GM21367 (cell line): Measurements from ENCODE around the gene HES4.

Source experiments
- ATAC-seq: cut with Tn5 transposase; IDR thresholded peaks from one replicate; pipeline ENCODE4 v1.9.1; 2021; ENCODE audit not compliant: unreplicated experiment

HES4 gene

DNA sequence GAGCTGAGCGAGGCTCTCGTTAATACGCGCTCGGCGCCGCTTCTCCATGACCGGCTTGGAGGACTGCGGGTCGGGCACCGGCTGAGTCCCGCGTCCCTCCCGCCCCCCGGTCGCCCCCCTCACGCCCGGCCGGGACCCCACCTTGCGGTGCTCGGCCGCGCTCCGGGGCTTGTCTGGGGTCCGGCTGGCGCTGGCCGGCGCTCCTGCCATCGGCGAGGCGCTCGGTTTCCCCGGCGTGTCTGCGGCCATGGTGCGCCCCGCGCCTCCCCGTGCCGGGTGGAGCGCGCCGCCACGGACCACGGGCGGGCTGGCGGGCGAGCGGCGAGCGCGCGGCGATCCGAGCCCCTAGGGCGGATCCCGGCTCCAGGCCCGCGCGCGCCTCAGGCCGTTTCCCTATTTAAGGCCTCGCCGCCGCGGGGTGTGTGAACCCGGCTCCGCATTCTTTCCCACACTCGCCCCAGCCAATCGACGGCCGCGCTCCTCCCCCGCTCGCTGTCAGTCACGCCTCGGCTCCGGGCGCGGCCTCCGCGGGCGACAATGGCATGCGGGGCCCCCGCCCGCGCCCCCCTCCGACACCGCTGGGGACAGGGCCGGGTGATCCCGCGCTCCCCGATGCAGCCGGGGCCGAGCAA is at the start of gene HES4:
HES4 (minus strand) TSS at position 373 of the 632 bp plus-strand sequence; CDS start at position 249, 124 bp downstream.
- ATAC-seq: no peak

GRCh38 chr1:1048765-1049164 is 48.9 kb upstream of the HES4 start:
- ATAC-seq: no peak

- ATAC-seq: no peak
Measured at GRCh38 chr1:1047963-1048362, 48.1 kb upstream of the HES4 start.

- ATAC-seq: no peak
Measured at GRCh38 chr1:1047407-1047806, 47.5 kb upstream of the HES4 start.

DNA sequence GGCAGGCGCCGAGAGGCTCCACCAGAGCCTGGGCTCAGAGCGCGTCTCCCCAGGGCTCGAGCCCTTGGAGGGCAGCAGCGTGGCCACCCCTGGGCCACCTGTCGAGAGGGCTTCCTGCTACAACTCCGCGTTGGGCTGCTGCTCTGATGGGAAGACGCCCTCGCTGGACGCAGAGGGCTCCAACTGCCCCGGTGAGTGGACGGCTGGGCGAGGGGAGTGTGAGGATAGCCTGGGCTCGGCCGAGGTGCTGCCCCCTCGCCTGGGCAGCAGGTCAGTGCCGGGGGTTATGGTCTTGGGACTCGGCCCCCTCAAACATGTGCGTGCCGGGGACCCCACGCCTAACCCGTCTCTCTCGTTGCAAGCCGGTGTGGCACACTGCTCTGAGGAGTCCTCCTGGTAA is 46.9 kb upstream of the HES4 start:
- ATAC-seq: no peak

DNA sequence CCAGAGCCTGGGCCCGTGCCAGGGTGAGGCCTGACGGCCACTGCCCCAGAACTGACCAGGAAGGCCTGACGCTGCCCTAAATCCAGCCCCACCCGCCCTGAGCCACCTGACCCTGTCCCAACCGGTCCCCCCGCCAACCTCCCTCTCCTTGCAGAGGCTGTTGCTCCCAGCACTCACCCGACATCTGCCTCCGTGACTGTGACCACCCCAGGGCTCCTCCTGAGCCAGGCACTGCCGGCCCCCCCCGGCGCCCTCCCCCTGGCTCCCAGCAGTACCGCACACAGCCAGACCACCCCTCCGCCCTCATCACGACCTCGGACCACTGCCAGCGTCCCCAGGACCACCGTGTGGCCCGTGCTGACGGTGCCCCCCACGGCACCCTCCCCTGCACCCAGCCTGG is 46.3 kb upstream of the HES4 start:
- ATAC-seq: no peak

- ATAC-seq: no peak
Measured at GRCh38 chr1:1045129-1045528, 45.2 kb upstream of the HES4 start.

GRCh38 chr1:1044455-1045078 is 44.7 kb upstream of the HES4 start:
- ATAC-seq: no peak

DNA sequence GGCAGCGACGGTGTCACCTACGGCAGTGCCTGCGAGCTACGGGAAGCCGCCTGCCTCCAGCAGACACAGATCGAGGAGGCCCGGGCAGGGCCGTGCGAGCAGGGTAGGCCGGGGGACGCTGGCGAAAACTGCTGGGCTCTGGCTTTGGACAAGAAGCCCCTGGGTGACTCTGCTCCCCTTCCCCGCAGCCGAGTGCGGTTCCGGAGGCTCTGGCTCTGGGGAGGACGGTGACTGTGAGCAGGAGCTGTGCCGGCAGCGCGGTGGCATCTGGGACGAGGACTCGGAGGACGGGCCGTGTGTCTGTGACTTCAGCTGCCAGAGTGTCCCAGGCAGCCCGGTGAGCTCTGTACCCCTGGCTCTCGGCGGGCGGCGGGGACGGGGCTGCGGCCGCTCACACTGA is 44.0 kb upstream of the HES4 start:
- ATAC-seq: no peak

DNA sequence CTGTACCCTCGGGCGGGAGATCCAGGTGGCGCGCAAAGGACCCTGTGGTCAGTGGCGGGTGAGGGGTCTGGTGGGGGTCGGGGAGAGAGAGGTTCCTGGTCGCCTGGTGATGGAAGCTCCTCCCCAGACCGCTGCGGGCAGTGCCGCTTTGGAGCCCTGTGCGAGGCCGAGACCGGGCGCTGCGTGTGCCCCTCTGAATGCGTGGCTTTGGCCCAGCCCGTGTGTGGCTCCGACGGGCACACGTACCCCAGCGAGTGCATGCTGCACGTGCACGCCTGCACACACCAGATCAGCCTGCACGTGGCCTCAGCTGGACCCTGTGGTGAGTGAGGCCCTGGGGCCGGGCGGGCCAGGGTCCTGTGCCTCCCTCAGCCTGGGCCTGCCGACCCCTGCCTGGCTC is 43.5 kb upstream of the HES4 start:
- no peak for ATAC-seq

- ATAC-seq: no peak
Measured at GRCh38 chr1:1042835-1043234, 42.9 kb upstream of the HES4 start.

- ATAC-seq: no peak
Measured at GRCh38 chr1:1041873-1042272, 42.0 kb upstream of the HES4 start.

DNA sequence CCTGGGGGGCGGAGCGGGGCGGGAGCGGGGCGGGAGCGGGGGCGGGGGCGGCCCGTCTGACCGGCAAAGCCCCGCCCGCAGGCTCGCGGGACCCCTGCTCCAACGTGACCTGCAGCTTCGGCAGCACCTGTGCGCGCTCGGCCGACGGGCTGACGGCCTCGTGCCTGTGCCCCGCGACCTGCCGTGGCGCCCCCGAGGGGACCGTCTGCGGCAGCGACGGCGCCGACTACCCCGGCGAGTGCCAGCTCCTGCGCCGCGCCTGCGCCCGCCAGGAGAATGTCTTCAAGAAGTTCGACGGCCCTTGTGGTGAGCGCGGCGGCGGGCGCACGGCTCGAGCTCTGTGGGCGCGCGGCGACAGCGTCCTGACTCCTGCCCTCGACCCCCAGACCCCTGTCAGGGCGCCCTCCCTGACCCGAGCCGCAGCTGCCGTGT is 41.2 kb upstream of the HES4 start:
- ATAC-seq: no peak

DNA sequence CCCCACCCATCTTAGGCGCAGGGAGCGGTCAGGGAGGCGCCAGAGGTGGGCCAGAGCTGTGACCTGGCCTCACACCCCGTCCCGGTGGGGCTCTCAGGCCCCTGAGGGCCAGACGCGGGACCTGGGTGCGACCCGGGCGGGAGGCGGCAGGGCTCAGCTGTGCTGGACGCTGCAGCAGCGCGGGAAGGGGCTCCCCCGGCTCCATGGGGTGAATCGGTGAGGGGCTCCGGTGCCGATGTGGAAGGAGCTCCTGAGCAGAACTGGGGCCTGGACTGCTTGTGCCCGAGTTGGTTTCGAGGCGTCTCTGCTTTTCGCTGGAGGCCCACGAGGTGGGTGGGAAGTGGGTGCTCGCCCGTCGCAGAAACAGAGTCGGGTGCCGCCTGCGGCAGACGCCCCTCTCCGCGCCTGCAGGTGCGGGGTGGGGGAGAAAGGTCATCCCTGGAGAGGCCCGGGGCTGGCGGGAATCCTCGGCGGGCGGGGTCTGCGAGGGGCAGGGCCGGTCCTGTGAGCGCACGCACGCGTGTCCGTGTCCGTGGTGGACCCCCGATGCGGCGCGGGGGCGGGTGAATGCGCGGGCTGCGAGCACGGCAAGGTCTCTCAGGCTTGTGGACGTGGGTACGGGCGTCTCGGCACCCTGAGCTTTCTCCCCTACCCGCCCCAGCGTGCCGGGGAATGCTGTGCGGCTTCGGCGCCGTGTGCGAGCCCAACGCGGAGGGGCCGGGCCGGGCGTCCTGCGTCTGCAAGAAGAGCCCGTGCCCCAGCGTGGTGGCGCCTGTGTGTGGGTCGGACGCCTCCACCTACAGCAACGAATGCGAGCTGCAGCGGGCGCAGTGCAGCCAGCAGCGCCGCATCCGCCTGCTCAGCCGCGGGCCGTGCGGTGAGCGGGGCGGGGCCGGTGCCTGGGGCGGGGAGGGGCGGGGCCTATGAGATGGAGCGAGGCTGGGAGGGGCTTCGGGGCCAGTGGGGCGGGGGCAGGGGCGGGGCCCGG is 40.4 kb upstream of the HES4 start:
- no peak for ATAC-seq

GRCh38 chr1:1039145-1039910 is 39.4 kb upstream of the HES4 start:
- ATAC-seq: no peak

DNA sequence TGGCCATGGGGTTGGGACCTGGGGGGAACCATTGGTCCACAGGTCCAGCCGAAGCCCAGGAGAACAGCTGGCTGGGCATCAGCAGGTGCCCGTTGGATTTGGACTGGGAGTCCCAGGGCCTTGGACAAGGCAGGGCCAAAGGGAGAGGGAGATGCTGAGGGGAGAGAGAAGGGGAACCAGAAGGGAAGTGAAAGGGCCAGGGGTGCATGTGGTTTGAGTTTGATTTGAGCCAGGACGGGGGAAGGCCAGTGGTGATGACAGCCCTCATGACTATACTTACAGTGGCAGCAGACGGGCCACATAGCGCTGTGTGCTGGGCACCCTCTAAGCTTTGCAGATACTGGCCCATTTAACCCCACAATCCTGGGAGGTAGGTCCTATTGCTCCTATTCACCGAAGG is 38.8 kb upstream of the HES4 start:
- ATAC-seq: peak; percentile 52

DNA sequence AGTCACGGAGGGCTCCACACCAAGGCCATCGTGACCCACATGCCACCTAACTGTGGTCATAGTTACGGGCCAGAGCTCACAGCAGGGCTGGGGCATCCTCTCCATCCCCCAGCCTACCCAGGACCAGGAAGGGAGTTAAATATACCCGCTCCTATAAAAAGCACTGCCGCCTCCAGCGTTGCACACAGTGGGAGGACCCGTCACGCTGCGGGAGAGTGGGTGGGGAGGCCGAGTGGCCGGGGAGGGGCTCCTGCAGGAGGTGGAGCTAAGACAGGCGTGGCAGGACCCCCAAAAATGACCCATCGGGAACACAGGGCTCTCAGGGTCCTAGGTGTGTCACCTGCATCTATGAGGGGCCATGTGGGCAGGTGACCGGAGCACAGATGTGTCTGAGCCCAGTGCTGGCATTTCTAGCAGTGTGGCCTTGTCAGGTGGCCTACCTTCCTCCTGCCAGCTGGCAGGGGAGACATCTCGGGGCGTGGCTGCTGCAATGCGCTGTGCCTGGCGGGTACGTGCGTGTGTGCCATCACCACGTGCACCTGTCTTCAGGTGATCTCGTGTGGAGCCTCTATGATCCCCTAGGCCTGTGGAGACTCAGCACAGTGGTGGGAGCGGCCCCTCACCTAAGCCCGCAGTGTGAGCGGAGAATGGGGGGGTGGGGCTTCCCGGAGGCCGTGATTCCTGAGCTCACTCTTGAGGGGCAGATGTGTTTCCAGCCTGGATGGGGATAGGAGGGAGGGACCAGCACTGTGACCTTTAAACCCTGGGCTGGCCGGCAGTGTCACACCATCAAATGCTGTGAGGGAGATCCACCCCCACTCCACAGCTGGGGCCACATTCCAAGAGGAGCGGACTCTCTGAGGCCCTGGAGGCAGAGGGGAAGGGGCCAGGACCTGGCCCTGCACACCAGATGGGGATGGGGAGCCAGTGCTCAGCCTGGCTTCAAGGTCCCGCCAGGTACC is 37.8 kb upstream of the HES4 start:
- no peak for ATAC-seq

DNA sequence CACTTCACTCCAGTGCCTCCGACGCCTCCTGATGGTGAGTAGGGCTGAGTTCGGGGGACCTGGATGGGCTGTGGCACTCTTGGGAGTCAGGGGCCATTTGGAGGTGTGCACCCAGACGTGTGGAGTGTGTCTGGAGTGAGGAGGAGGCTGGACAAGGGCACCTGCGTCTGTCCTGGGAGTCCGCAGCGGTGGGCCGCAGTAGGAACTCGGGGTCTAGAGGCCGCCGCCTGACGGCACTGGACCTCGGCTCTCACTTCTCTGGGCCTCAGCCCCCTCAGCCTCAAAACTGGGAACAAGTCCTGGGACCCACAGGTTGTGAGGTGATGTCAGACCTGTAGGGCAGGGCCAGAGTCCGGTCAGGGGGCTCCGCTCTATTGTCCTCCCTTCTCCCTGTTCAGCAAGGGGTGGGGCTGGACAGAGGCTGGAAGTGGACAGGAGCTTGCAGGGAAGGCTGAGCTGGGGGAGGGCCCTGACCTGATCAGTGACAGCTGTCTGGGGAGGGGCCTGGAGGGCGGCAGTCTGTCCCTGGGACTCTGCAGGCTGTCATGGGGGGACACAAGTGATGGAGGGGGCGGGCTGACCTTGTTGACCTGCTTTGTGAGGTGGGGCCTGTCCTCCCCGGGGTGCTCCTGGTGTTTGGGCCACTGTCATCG is 35.5 kb upstream of the HES4 start:
- ATAC-seq: no peak

- no peak for ATAC-seq
Measured at GRCh38 chr1:1034439-1034781, 34.5 kb upstream of the HES4 start.
